ENCODE data around the gene ZNF878.

The ZNF878 gene

GRCh38 chr19:12042893-12043292, 9.9 kb downstream of the ZNF878 start:
- H3K4me3 ChIP-seq (ENCODE audit: low read depth, low read length) = no peak overlapping the region
- CTCF ChIA-PET = interaction anchor here (0.8 kb wide), 1 partner anchor 23 kb away, joined by 3 read pairs; no protein-coding TSS in a partner anchor
- TF ChIP-seq CTCF (IDR thresholded peaks at IDR 0.05; ENCODE audit: insufficient read depth, low read length, missing control alignments) = no peak
- no peak for DNase-seq (ENCODE audit: low read depth, low spot score)
- POLR2A ChIA-PET = no interaction called here

GRCh38 chr19:12035220-12036172, 17.3 kb downstream of the ZNF878 start, which contains the start of gene ZNF433:
Gene ZNF433 (minus strand): TSS chr19:12035679. CDS start chr19:12035539, 140 bp downstream.
- TF ChIP-seq CTCF (IDR thresholded peaks at IDR 0.05; ENCODE audit: insufficient read depth, low read length, missing control alignments) = no peak
- DNase-seq (ENCODE audit: low read depth, low spot score) = peak; percentile 19
- ChIA-PET CTCF (interaction anchor here (0.6 to 5.9 kb wide), 10 partner anchors 10 to 637 kb away, joined by 3 to 33 read pairs (median 4); partner anchors contain the start of gene ZNF20), POLR2A (interaction anchor here (0.6 to 1.6 kb wide), 5 partner anchors 17 to 396 kb away, joined by 3 to 9 read pairs (median 5); partner anchors contain the start of genes ZNF20 and ZNF878)
- peak within 1 kb of the TSS; percentile 96 for H3K4me3 ChIP-seq (ENCODE audit: low read depth, low read length)

GRCh38 chr19:12034620-12035019, 18.1 kb downstream of the ZNF878 start:
- POLR2A ChIA-PET = interaction anchor here (0.6 to 1.6 kb wide), 5 partner anchors 18 to 395 kb away, joined by 3 to 9 read pairs (median 4); partner anchors contain the start of gene ZNF878
- peak overlapping the region; percentile 96 for H3K4me3 ChIP-seq (ENCODE audit: low read depth, low read length)
- DNase-seq (ENCODE audit: low read depth, low spot score) = no peak
- TF ChIP-seq CTCF (IDR thresholded peaks at IDR 0.05; ENCODE audit: insufficient read depth, low read length, missing control alignments) = no peak
- CTCF ChIA-PET = interaction anchor here (0.8 to 5.9 kb wide), 5 partner anchors 25 to 111 kb away, joined by 3 to 33 read pairs (median 10); partner anchors contain the start of gene ZNF20

GRCh38 chr19:12034198-12034597, 18.6 kb downstream of the ZNF878 start:
- POLR2A ChIA-PET = interaction anchor here (0.6 to 1.6 kb wide), 3 partner anchors 18 to 110 kb away, joined by 3 to 9 read pairs (median 5); partner anchors contain the start of gene ZNF878
- H3K4me3 ChIP-seq (ENCODE audit: low read depth, low read length) = peak overlapping the region; percentile 96
- CTCF ChIA-PET = interaction anchor here (1.6 to 5.9 kb wide), 4 partner anchors 26 to 111 kb away, joined by 8 to 33 read pairs (median 11); partner anchors contain the start of gene ZNF20
- DNase-seq (ENCODE audit: low read depth, low spot score) = no peak
- no peak for TF ChIP-seq CTCF (IDR thresholded peaks at IDR 0.05; ENCODE audit: insufficient read depth, low read length, missing control alignments)

GRCh38 chr19:12015753-12016116, 37.0 kb downstream of the ZNF878 start:
- TF ChIP-seq CTCF (IDR thresholded peaks at IDR 0.05; ENCODE audit: insufficient read depth, low read length, missing control alignments) = no peak
- POLR2A ChIA-PET = no interaction called here
- no peak for DNase-seq (ENCODE audit: low read depth, low spot score)
- CTCF ChIA-PET = no interaction called here
- no peak overlapping the region for H3K4me3 ChIP-seq (ENCODE audit: low read depth, low read length)

Data from AG04449 (cell line).